K562 (cell line): ENCODE measurements around the gene KCNK10. TPM values are rescaled to one million over a fixed set of nuclear protein-coding genes. Genes with fewer than 3 reads are reported as not detected.

Experiments used
- ATAC-seq: fragments of 200-7000 bp; cut with Tn5 transposase; 3 replicates; pipeline ENCODE4 v1.9.1; 2020; ENCODE audit warnings: moderate library complexity
- BruUV-seq: library from RNA; stranded (reverse); fragments of 400-500 nt; replicated peaks from 2 replicates; lab custom pipeline; 2021; lab: Mats Ljungman, UMichigan
- CTCF ChIA-PET: fragments of 300-600 bp; formaldehyde crosslinking; extraction: SDS; loops from one replicate; lab custom pipeline; 2021; ENCODE audit warnings: low intra/inter-chr PET ratio; lab: Yijun Ruan, JAX
- POLR2A ChIA-PET: fragments of 300-600, 350-650 bp; sonication (Branson Sonifier 250); formaldehyde crosslinking; extraction: SDS; loops from one replicate; lab custom pipeline; 2021; ENCODE audit warnings: antibody characterized with exemption, inconsistent platforms; lab: Yijun Ruan, JAX
- DNase-seq, 4 experiments: peaks; one replicate each; pipeline versions ENCODE4 v3.0.0 to v3.0.0-alpha.2; 2011 to 2018; ENCODE audit warnings: low spot score in 3 of 4, mixed read lengths in 3 of 4; ENCODE audit errors: extremely low read depth in 1 of 4
- FAIRE-seq: peaks from 2 replicates; lab custom pipeline; 2011; peaks lifted over from hg19 to GRCh38; lab: Jason Lieb, UNC
- H2AFZ ChIP-seq: 2 replicates; pipeline ENCODE4 v1.6.0; 2011; ENCODE audit warnings: low read depth, low read length, control low read depth, inconsistent platforms
- H3K27ac ChIP-seq: fragments of 200-600 bp; 3 replicates; pipeline ENCODE4 v1.8.0; 2011; ENCODE audit warnings: low read depth, mild to moderate bottlenecking, control low read depth, inconsistent platforms, low read length, moderate library complexity, mixed read lengths; ENCODE audit errors: extremely low read depth
- H3K27me3 ChIP-seq, 2 experiments: fragments of 300-600 bp in 1 of 2; 2 replicates in 1 of 2; 3 replicates in 1 of 2; pipeline versions ENCODE4 v1.6.0 to v1.8.0; 2011; ENCODE audit warnings: inconsistent platforms in 2 of 2, low read length in 2 of 2, mild to moderate bottlenecking in 1 of 2, mixed read lengths in 1 of 2, moderate library complexity in 1 of 2; ENCODE audit not compliant: control insufficient read depth in 2 of 2, insufficient read depth in 2 of 2
- H3K36me3 ChIP-seq: fragments of 300-600 bp; 3 replicates; pipeline ENCODE4 v1.8.0; 2011; ENCODE audit warnings: mild to moderate bottlenecking, low read length, inconsistent platforms; ENCODE audit not compliant: control insufficient read depth, insufficient read depth
- H3K4me1 ChIP-seq, 2 experiments: fragments of 200-600 bp in 1 of 2; replicated peaks in 1 of 2; 2 replicates in 1 of 2; 3 replicates in 1 of 2; pipeline versions ENCODE4 v1.5.1 to v1.8.0; 2011; ENCODE audit warnings: inconsistent platforms in 2 of 2, low read length in 2 of 2, mild to moderate bottlenecking in 1 of 2, mixed read lengths in 1 of 2, moderate library complexity in 1 of 2; ENCODE audit not compliant: control insufficient read depth in 2 of 2, insufficient read depth in 2 of 2
- H3K4me2 ChIP-seq: 2 replicates; pipeline ENCODE4 v1.6.1; 2011; ENCODE audit warnings: low read length, control low read depth, inconsistent platforms, mixed read lengths; ENCODE audit not compliant: insufficient read depth
- H3K4me3 ChIP-seq: fragments of 200-600 bp; sonication (generic), shearing (Covaris generic); 2 replicates; pipeline ENCODE4 v1.5.1; 2016; ENCODE audit warnings: control low read depth, inconsistent platforms
- H3K79me2 ChIP-seq: fragments of 200-600 bp; 3 replicates; pipeline ENCODE4 v1.8.0; 2011; ENCODE audit warnings: low read length, inconsistent platforms; ENCODE audit not compliant: control insufficient read depth, insufficient read depth
- H3K9ac ChIP-seq, 2 experiments: 2 replicates each; pipeline versions ENCODE4 v1.6.0 to v1.6.1; 2011; ENCODE audit warnings: low read depth in 2 of 2, low read length in 2 of 2, control low read depth in 1 of 2, inconsistent platforms in 1 of 2, mild to moderate bottlenecking in 1 of 2, mixed read lengths in 1 of 2; ENCODE audit not compliant: insufficient read depth in 1 of 2
- H3K9me1 ChIP-seq: one replicate; pipeline ENCODE4 v1.6.0; 2011; ENCODE audit warnings: inconsistent platforms, mild to moderate bottlenecking, low read length, moderate library complexity; ENCODE audit not compliant: control insufficient read depth, insufficient read depth
- H3K9me3 ChIP-seq: replicated peaks from 2 replicates; pipeline ENCODE4 v1.5.1; 2011; ENCODE audit warnings: low read depth, low read length, inconsistent platforms; ENCODE audit not compliant: control insufficient read depth, insufficient read depth
- H4K20me1 ChIP-seq: replicated peaks from 2 replicates; pipeline ENCODE4 v1.6.1; 2011; ENCODE audit warnings: low read length, inconsistent platforms, mixed read lengths; ENCODE audit not compliant: control insufficient read depth, insufficient read depth
- MAFG ChIP-seq: fragments of 450-650 bp; conservative IDR thresholded peaks from 2 replicates; pipeline ENCODE4 v1.6.1; 2016; ENCODE audit warnings: missing genetic modification characterization, missing compliant biosample characterization
- MXI1 ChIP-seq: IDR thresholded peaks from 2 replicates; pipeline ENCODE4 v1.6.1; 2011; ENCODE audit warnings: low read depth, mild to moderate bottlenecking, improper control_type of control experiment, low read length
- SMAD4 ChIP-seq: fragments of 250-450 bp; sonication (Bioruptor Pico); conservative IDR thresholded peaks from 2 replicates; pipeline ENCODE4 v1.8.0; 2021; ENCODE audit warnings: inconsistent platforms, mild to moderate bottlenecking, moderate library complexity
- TCFL5 ChIP-seq: fragments of 250-450 bp; sonication (Bioruptor Pico); conservative IDR thresholded peaks from 2 replicates; pipeline ENCODE4 v1.6.1; 2021; ENCODE audit warnings: mild to moderate bottlenecking, moderate library complexity, matching md5 sums
- ZFX ChIP-seq: sonication (generic); formaldehyde crosslinking; IDR thresholded peaks from 2 replicates; pipeline ENCODE4 v1.8.0; 2022; ENCODE audit warnings: mild to moderate bottlenecking, missing genetic modification reagents, moderate library complexity
- ZNF449 ChIP-seq: fragments of 250-450 bp; sonication (Bioruptor Pico); IDR thresholded peaks from 2 replicates; pipeline ENCODE4 v1.8.0; 2022; ENCODE audit warnings: moderate library complexity, mild to moderate bottlenecking, inconsistent platforms
- WGBS: fragments of 100-300 bp; shearing (Covaris generic); methylation state at CpG from one replicate; pipeline ENCODE4 v1.1.6; 2016; ENCODE audit warnings: low coverage, mixed read lengths; ENCODE audit not compliant: insufficient coverage; ENCODE audit errors: missing lambda C conversion rate; 5-methylcytosine and 5-hydroxymethylcytosine counted together
- in situ Hi-C: fragments of 300-500 bp; cut with MboI; formaldehyde crosslinking; loops from 4 replicates; pipeline ENCODE4 v1.15.0; 2018; ENCODE audit warnings: inconsistent platforms, mixed read lengths
- intact Hi-C: fragments of 100-400 bp; cut with micrococcal nuclease; formaldehyde crosslinking; loops from 2 replicates; pipeline ENCODE4 v1.14.2; 2022
- polyA plus RNA-seq, 8 experiments: library from polyadenylated mRNA; depleted of rRNA in 4 of 8; stranded (reverse) in 5 of 8; unstranded in 3 of 8; fragments of >200 nt; fragmentation: Nextera tagmentation in 2 of 8; fragmentation: Illumina TruSeq in 1 of 8; extraction: Ambion mirVana in 2 of 8; extraction: Trizol in 1 of 8; gene quantifications; 2 replicates each; pipeline versions ENCODE4 v1.2.1 to v1.2.3, GENCODE V29; 2011 to 2014; ENCODE audit warnings: inconsistent platforms in 1 of 8, missing spikeins in 1 of 8
- total RNA-seq, 7 experiments: library from RNA; depleted of rRNA in 6 of 7; stranded (reverse); fragments of >200 nt in 6 of 7; fragmentation: Illumina TruSeq in 2 of 7; extraction: Trizol in 2 of 7; gene quantifications; 2 replicates each; pipeline versions ENCODE4 v1.2.1 to v1.2.3, GENCODE V29; 2011 to 2021; ENCODE audit warnings: low replicate concordance in 1 of 7

KCNK10 gene
- total and polyA plus RNA-seq, 9 of the 15 experiments (the other 6 are each of a cell fraction or from before 2014, with no cell fraction given), result not detected

- CTCF ChIA-PET, result no interaction called here
- ATAC-seq (no peak), DNase-seq (no peak), FAIRE-seq (no peak)
- no peak overlapping the region for H2AFZ ChIP-seq
- TF ChIP-seq MXI1 (no peak), SMAD4 (CRISPR knock-in tag) (no peak)
- H3K4me1 ChIP-seq, result no peaks in the 10 kb centered on the region
- H3K9me1 ChIP-seq, result no peaks in the 10 kb centered on the region
- H3K9ac ChIP-seq, result no peak overlapping the region
- no TSS peak for BruUV-seq
- H4K20me1 ChIP-seq, result no peaks in the 10 kb centered on the region
- POLR2A ChIA-PET, result no interaction called here
- no peaks in the 10 kb centered on the region for H3K27me3 ChIP-seq
- 0% methylated on average over 2 of the region's 2 CpGs for WGBS
- no peaks in the 10 kb centered on the region for H3K36me3 ChIP-seq
- H3K4me3 ChIP-seq, result no peak overlapping the region
- no peaks in the 10 kb centered on the region for H3K79me2 ChIP-seq
- in situ Hi-C loops, result no loop called here
- H3K9me3 ChIP-seq, result no peaks in the 10 kb centered on the region
- no peak overlapping the region for H3K27ac ChIP-seq
- intact Hi-C loops, result no loop called here
- H3K4me2 ChIP-seq, result no peak overlapping the region
Observed at GRCh38 chr14:88342980-88343379, 19.9 kb upstream of the KCNK10 start.

DNA sequence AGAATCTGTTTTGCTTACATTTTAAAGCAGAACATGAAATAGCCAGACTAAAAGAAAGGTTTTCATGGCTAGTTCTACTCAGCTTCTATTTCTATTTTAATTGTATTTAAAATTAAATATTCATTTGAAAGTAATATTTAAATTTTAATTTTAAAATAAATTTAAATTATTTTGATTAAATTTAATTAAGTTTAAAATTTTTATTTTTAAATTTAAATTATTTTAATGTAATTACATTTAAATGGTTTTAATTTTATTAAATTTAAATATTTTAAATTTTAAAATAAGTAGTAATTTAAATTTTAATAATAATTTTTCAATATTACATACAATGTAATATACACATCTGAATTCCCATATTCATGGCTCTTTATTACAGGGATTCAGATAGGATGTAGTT, 17.3 kb upstream of the KCNK10 start:
- H3K27ac ChIP-seq, result no peak overlapping the region
- BruUV-seq, result no TSS peak
- no peak overlapping the region for H3K9ac ChIP-seq
- POLR2A ChIA-PET, result interaction anchor here (1.1 kb wide), 1 partner anchor 10 kb away, joined by 4 read pairs; no protein-coding TSS in a partner anchor
- no peaks in the 10 kb centered on the region for H3K36me3 ChIP-seq
- no peak overlapping the region for H3K4me2 ChIP-seq
- H3K9me1 ChIP-seq, result no peaks in the 10 kb centered on the region
- intact Hi-C loops (no loop called here), in situ Hi-C loops (no loop called here)
- no peaks in the 10 kb centered on the region for H3K27me3 ChIP-seq
- FAIRE-seq, result no peak
- ATAC-seq, result no peak
- no peak for DNase-seq
- no peaks in the 10 kb centered on the region for H4K20me1 ChIP-seq
- no peak overlapping the region for H3K4me3 ChIP-seq
- H3K4me1 ChIP-seq, result no peaks in the 10 kb centered on the region
- H3K9me3 ChIP-seq, result no peaks in the 10 kb centered on the region
- TF ChIP-seq MAFG (tag) (no peak), ZNF449 (CRISPR knock-in tag) (no peak), ZFX (no peak), TCFL5 (no peak)
- H2AFZ ChIP-seq, result no peak overlapping the region
- H3K79me2 ChIP-seq, result no peaks in the 10 kb centered on the region
- CTCF ChIA-PET, result no interaction called here
